Adrenal gland (tissue), 5 donors: ENCODE results near the gene P2RY2.

Source experiments
- POLR2A ChIP-seq, 2 donors: fragments of 450-650 bp; IDR thresholded peaks; one replicate each; pipeline ENCODE4 v1.6.1; 2017; ENCODE audit warnings: antibody characterized with exemption in 2 of 2, mild to moderate bottlenecking in 2 of 2, moderate library complexity in 1 of 2
- TF ChIP-seq, protein P1 (sequence below), 6 experiments: fragments of 450-650 bp in 4 of 6; fragments of 200-600 bp in 2 of 6; sonication (generic) in 1 of 6; IDR thresholded peaks; 1 replicate in 5 of 6; 2 replicates in 1 of 6; pipeline versions ENCODE4 v1.5.1 to v1.8.0; 2016 to 2021; ENCODE audit warnings: antibody characterized with exemption in 6 of 6, mild to moderate bottlenecking in 2 of 6, moderate library complexity in 1 of 6
- donor health status: DM: no; HTN: no; CAD: no.

DNA sequence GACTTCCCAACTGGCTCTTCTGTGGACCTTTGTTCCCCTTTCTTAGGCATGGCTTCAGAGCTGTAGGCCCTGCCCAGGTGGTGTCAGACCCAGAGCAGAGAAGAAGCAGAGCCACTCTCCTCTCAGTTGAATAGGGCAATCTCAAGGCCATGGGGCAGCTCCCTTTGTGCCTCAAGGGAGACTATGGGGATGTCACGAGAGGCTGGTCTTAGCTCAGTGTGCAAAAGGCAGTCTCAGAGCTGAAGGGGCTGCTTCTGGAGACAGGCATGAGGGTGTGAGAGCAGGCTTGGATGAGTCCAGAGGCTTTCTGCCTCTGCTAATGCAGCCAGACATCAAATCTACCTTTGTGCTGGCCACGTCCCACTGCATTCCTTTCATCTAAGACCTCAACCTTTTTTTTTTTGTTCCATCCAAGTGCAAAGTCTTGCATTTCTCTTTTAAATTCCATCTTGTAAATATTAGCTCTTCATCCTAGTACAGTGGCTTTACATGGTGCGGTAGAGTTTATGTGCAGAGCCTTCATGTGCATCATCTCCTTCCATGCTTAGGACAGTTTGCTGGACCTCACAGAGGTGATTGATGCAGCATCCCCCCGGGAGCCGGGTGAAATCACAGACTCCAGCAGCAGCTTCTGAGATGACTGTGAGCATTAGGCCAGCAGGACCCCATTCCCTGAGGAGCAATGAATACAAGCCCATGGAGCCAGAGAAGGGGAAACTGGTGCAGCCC lies 41.8 kb upstream of the P2RY2 start:
- TF ChIP-seq, protein P1, sequence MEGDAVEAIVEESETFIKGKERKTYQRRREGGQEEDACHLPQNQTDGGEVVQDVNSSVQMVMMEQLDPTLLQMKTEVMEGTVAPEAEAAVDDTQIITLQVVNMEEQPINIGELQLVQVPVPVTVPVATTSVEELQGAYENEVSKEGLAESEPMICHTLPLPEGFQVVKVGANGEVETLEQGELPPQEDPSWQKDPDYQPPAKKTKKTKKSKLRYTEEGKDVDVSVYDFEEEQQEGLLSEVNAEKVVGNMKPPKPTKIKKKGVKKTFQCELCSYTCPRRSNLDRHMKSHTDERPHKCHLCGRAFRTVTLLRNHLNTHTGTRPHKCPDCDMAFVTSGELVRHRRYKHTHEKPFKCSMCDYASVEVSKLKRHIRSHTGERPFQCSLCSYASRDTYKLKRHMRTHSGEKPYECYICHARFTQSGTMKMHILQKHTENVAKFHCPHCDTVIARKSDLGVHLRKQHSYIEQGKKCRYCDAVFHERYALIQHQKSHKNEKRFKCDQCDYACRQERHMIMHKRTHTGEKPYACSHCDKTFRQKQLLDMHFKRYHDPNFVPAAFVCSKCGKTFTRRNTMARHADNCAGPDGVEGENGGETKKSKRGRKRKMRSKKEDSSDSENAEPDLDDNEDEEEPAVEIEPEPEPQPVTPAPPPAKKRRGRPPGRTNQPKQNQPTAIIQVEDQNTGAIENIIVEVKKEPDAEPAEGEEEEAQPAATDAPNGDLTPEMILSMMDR (IDR thresholded peaks at IDR 0.05) = no peak
- no peak for TF ChIP-seq POLR2A (IDR thresholded peaks at IDR 0.05)
